PC-3 (cell line): ENCODE data around the gene AP1M2. TPM values are rescaled to one million over a fixed set of nuclear protein-coding genes. Genes with fewer than 3 reads are reported as not detected.
"Not testable (repeated sequence)": the region's sequence is repeated elsewhere in the genome, so short reads cannot be mapped to it uniquely, and the experiment has no call there.

Source experiments
- ATAC-seq: fragments of 200-7000 bp; cut with Tn5 transposase; 2 replicates; pipeline ENCODE4 v1.9.1; 2020; ENCODE audit warnings: mild to moderate bottlenecking, moderate library complexity
- BruUV-seq: library from RNA; stranded (reverse); fragments of 400-500 nt; replicated peaks from 2 replicates; lab custom pipeline; 2021; lab: Mats Ljungman, UMichigan
- CTCF ChIA-PET: fragments of 300-600 bp; sonication (Branson Sonifier 250); formaldehyde crosslinking; loops from one replicate; lab custom pipeline; 2022; ENCODE audit warnings: antibody characterized with exemption; lab: Charles Lee
- POLR2A ChIA-PET: fragments of 300-600 bp; sonication (Branson Sonifier 250); formaldehyde crosslinking; loops from one replicate; lab custom pipeline; 2022; ENCODE audit warnings: antibody characterized with exemption; ENCODE audit not compliant: unreplicated experiment; lab: Charles Lee
- DNase-seq: peaks from one replicate; pipeline ENCODE4 v3.0.0-alpha.2; 2015
- H2AFZ ChIP-seq: fragments of 300-600 bp; sonication (generic); 2 replicates; pipeline ENCODE4 v1.6.0; 2016; ENCODE audit warnings: antibody characterized with exemption, low read length
- H3F3A ChIP-seq: fragments of 300-600 bp; sonication (generic); one replicate; pipeline ENCODE4 v1.6.0; 2017; ENCODE audit warnings: antibody characterized with exemption, low read length, control low read depth, mild to moderate bottlenecking; ENCODE audit not compliant: unreplicated experiment
- H3K27ac ChIP-seq: fragments of 300-600 bp; sonication (generic); 2 replicates; pipeline ENCODE4 v1.5.1; 2016; ENCODE audit warnings: mild to moderate bottlenecking, low read length
- H3K27me3 ChIP-seq: fragments of 300-600 bp; sonication (generic); 2 replicates; pipeline ENCODE4 v1.6.1; 2016; ENCODE audit warnings: low read length, mixed read lengths
- H3K36me3 ChIP-seq: fragments of 300-600 bp; sonication (generic); 2 replicates; pipeline ENCODE4 v1.6.1; 2016; ENCODE audit warnings: low read depth, mixed run types, low read length, mixed read lengths
- H3K4me1 ChIP-seq: fragments of 300-600 bp; sonication (generic); 2 replicates; pipeline ENCODE4 v1.5.1; 2016; ENCODE audit warnings: low read length; ENCODE audit not compliant: insufficient read depth
- H3K4me2 ChIP-seq: fragments of 300-600 bp; sonication (generic); 2 replicates; pipeline ENCODE4 v1.6.0; 2016; ENCODE audit warnings: low read length
- H3K4me3 ChIP-seq: fragments of 300-600 bp; sonication (generic); 2 replicates; pipeline ENCODE4 v1.5.1; 2016; ENCODE audit warnings: mild to moderate bottlenecking, low read length, mixed read lengths
- H3K79me2 ChIP-seq: fragments of 300-600 bp; sonication (generic); 2 replicates; pipeline ENCODE4 v1.6.1; 2017; ENCODE audit warnings: low read length, mixed read lengths
- H3K9ac ChIP-seq: fragments of 300-600 bp; sonication (generic); 2 replicates; pipeline ENCODE4 v1.6.0; 2016; ENCODE audit warnings: mild to moderate bottlenecking, low read length
- H3K9me2 ChIP-seq: fragments of 300-600 bp; sonication (generic); replicated peaks from 2 replicates; pipeline ENCODE4 v1.6.1; 2016; ENCODE audit warnings: mixed run types, low read length, mixed read lengths
- H3K9me3 ChIP-seq: fragments of 300-600 bp; sonication (generic); 2 replicates; pipeline ENCODE4 v1.6.1; 2016; ENCODE audit warnings: low read length, mixed read lengths
- H4K20me1 ChIP-seq: fragments of 300-600 bp; sonication (generic); 2 replicates; pipeline ENCODE4 v1.6.1; 2016; ENCODE audit warnings: low read length, mixed read lengths
- CTCF ChIP-seq: fragments of 300-600 bp; sonication (generic); conservative IDR thresholded peaks from 2 replicates; pipeline ENCODE4 v1.5.1; 2017; ENCODE audit warnings: antibody characterized with exemption, low read depth, mild to moderate bottlenecking, low read length
- EZH2 ChIP-seq: fragments of 300-600 bp; sonication (generic); IDR thresholded peaks from one replicate; pipeline ENCODE4 v1.6.1; 2017; ENCODE audit warnings: antibody characterized with exemption, mild to moderate bottlenecking, low read length; ENCODE audit not compliant: unreplicated experiment
- EZH2phosphoT487 ChIP-seq: fragments of 300-600 bp; sonication (generic); IDR thresholded peaks from 2 replicates; pipeline ENCODE4 v1.6.1; 2018; ENCODE audit warnings: mild to moderate bottlenecking, antibody characterized with exemption, low read length, borderline replicate concordance
- intact Hi-C: fragments of 100-400 bp; cut with micrococcal nuclease; formaldehyde crosslinking; loops from 2 replicates; pipeline ENCODE4 v1.9.0; 2023
- total RNA-seq: library from RNA; depleted of rRNA; stranded (reverse); fragments of >200 nt; gene quantifications from 2 replicates; pipeline ENCODE4 v1.2.3, GENCODE V29; 2014

Gene AP1M2
- total RNA-seq, 1 experiment from 2014 or later, result 50.0 TPM

DNA sequence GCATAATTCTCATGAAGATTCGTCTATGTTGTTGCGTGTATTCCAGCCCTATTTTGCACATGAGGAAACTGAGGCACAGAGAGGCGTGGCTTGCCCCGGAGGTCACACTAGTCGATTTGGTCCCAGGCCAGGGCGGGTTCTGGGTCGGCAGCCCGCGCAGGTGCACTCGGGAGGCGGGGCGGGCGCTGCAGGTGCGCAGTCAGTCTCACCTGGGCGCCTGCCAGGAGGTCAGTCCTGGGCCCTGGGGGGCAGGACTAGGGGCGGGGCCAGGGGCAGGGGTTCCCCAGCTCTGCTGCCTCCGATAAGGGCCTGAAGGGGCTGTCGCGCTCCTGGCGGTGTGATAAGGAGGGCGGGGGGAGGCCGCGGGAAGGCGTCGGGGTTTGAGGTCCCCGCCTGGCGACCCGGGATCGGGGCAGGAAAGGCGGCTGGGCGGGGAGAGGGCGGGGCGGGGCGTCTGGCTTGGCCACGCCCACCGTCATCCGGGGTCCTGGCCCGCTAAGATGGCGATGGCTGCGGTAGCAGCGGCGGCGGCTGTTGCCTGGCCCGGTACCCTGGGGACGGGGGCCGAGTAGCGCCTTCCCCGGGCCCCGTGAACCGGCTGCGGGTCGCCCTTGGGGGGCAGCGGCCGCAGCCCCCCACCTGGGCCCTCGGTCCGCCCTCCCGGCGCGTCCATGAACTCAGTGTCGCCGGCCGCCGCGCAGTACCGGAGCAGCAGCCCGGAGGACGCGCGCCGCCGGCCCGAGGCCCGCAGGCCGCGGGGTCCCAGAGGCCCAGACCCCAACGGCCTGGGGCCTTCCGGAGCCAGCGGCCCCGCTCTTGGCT is 43.5 kb downstream of the AP1M2 start, which contains the start of gene ATG4D:
ATG4D (plus strand) TSS at position 485 of the 822 bp plus-strand sequence; CDS start at position 672, 187 bp downstream.
- ChIA-PET CTCF (no interaction called here), POLR2A (interaction anchor here (0.7 kb wide), 1 partner anchor 25 kb away, joined by 3 read pairs; the partner anchor contains the start of gene CDKN2D)
- BruUV-seq, result no TSS peak
- peak; percentile 78 for ATAC-seq
- H2AFZ ChIP-seq, result peak within 1 kb of the TSS; percentile 81
- no peaks in the 10 kb centered on the region for H3K27me3 ChIP-seq
- H4K20me1 ChIP-seq, result no peaks in the 10 kb centered on the region
- intact Hi-C loops, result no loop called here
- no peaks in the 10 kb centered on the region for H3K9me3 ChIP-seq
- H3K9ac ChIP-seq, result peak within 1 kb of the TSS; percentile 83
- H3K4me3 ChIP-seq, result peak within 1 kb of the TSS; percentile 95
- no peak for TF ChIP-seq CTCF
- no peak for TF ChIP-seq EZH2phosphoT487
- TF ChIP-seq EZH2, result no peak
- no peak within 1 kb of the TSS for H3K27ac ChIP-seq
- H3K4me1 ChIP-seq, result 0 out of 2 replicates have a peak, but pooled peaks cover 9% of the 10 kb centered on the region
- peaks cover 26% of the 10 kb centered on the region for H3K79me2 ChIP-seq
- no peaks in the 10 kb centered on the region for H3F3A ChIP-seq
- H3K9me2 ChIP-seq, result no peaks in the 10 kb centered on the region
- H3K4me2 ChIP-seq, result peak within 1 kb of the TSS; percentile 88
- DNase-seq, result peak; percentile 81
- H3K36me3 ChIP-seq, result peaks cover 1% of the 10 kb centered on the region; the same call in 1 of the 2 replicates

GRCh38 chr19:10543059-10543419 is 44.1 kb downstream of the AP1M2 start:
- Histone ChIP-seq H3K4me1 (0 out of 2 replicates have a peak, but pooled peaks cover 9% of the 10 kb centered on the region), H3K27me3 (no peaks in the 10 kb centered on the region), H3K27ac (no peak overlapping the region), H3K9me3 (no peaks in the 10 kb centered on the region), H3K79me2 (peaks cover 26% of the 10 kb centered on the region), H3K9me2 (no peaks in the 10 kb centered on the region), H4K20me1 (no peaks in the 10 kb centered on the region), H3K4me3 (peak overlapping the region; percentile 95), H2AFZ (peak overlapping the region; percentile 81), H3K9ac (no peak overlapping the region), H3K4me2 (peak overlapping the region; percentile 88), H3F3A (no peaks in the 10 kb centered on the region), H3K36me3 (no peaks in the 10 kb centered on the region)
- BruUV-seq, result no TSS peak
- TF ChIP-seq CTCF (no peak), EZH2 (no peak), EZH2phosphoT487 (no peak)
- CTCF ChIA-PET, result no interaction called here
- ATAC-seq (no peak), DNase-seq (no peak)
- intact Hi-C loops, result no loop called here
- POLR2A ChIA-PET, result interaction anchor here (0.7 kb wide), 1 partner anchor 26 kb away, joined by 3 read pairs; the partner anchor contains the start of gene CDKN2D

GRCh38 chr19:10539016-10539415 is 48.1 kb downstream of the AP1M2 start:
- H2AFZ ChIP-seq, ATAC-seq, H3K9ac ChIP-seq, H3K4me1 ChIP-seq, BruUV-seq, H4K20me1 ChIP-seq, H3K36me3 ChIP-seq, H3K27me3 ChIP-seq, H3K27ac ChIP-seq, H3K9me3 ChIP-seq, CTCF ChIA-PET, H3F3A ChIP-seq, H3K79me2 ChIP-seq, intact Hi-C loops, H3K9me2 ChIP-seq, H3K4me3 ChIP-seq, H3K4me2 ChIP-seq, POLR2A ChIA-PET, DNase-seq: not testable (repeated sequence)
